ENCODE results near the gene SEL1L3.

- TF ChIP-seq CTCF (conservative IDR thresholded peaks at IDR 0.05 in 1 of 2, IDR thresholded peaks at IDR 0.05 in 1 of 2; ENCODE audit: low read depth in 1 of 2, low read length in 2 of 2) (no peak), EZH2 (IDR thresholded peaks at IDR 0.05; ENCODE audit: low read length, missing control alignments) (no peak)
Measured at GRCh38 chr4:25755911-25756310, 106.9 kb downstream of the SEL1L3 start.
